OCI-LY7 (cell line): ENCODE data around the gene CHST13.

Source experiments
- CTCF ChIP-seq: fragments of 200-600 bp; sonication (generic); conservative IDR thresholded peaks from 2 replicates; pipeline ENCODE4 v1.5.1; 2014; ENCODE audit warnings: mild to moderate bottlenecking, antibody characterized with exemption, low read length, moderate library complexity, mixed read lengths
- EZH2phosphoT487 ChIP-seq: fragments of 200-600 bp; sonication (generic); IDR thresholded peaks from 2 replicates; pipeline ENCODE4 v1.6.1; 2018; ENCODE audit warnings: low read depth, borderline replicate concordance, mild to moderate bottlenecking, mixed run types, antibody characterized with exemption, low read length, moderate library complexity, mixed read lengths

- TF ChIP-seq CTCF (no peak), EZH2phosphoT487 (no peak)
Measured at GRCh38 chr3:126524429-126524988, 554 bp downstream of the CHST13 start.
